Activated CD4-positive, alpha-beta T cell treated with anti-CD3 and anti-CD28 coated beads, Interleukin-2, Interleukin-6, amounts not matched to agents 100 ng/mL and 50 ng/mL, durations not matched to agents 16 hours and 8 hours (primary cell): ENCODE data around the gene KIF13A.
"Not testable (repeated sequence)": the region's sequence is repeated elsewhere in the genome, so short reads cannot be mapped to it uniquely, and the experiment has no call there.

Experiments used
- DNase-seq: peaks from one replicate; pipeline ENCODE4 v3.0.0-alpha.2; 2020

KIF13A gene

DNA sequence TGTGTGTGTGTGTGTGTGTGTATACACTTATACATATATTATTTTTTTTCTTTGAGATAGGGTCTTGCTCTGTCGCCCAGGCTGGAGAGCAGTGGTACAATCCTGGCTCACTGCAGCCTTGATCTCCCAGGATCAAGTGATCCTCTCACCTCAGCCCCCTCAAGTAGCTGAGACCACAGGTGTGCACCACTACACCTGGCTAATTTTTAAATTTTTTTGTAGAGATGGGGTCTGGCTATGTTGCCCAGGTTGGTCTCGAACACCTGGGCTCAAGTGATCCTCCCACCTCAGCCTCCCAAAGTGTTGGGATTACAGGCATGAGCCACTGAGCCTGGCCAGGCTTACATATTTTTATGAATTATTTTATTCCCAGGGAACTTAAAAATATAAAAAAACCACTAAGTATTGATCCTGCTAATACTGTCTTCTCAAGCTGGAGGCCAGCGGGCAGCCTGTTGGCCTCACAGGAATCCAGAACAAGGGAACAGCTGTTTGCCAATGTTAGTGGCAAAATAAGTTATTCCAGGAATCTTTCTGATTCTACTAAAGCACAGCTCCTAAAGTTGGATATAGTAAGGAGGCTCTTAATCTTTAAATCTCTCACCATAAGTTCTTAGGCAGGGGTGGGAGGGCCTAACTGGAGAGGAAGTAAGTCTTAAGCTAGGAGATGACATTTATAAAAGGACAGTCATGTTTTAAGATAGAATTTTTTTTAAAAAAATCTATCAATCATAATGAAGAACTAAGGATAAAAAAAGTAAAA, 145.2 kb downstream of the KIF13A start:
- no peak for DNase-seq

DNA sequence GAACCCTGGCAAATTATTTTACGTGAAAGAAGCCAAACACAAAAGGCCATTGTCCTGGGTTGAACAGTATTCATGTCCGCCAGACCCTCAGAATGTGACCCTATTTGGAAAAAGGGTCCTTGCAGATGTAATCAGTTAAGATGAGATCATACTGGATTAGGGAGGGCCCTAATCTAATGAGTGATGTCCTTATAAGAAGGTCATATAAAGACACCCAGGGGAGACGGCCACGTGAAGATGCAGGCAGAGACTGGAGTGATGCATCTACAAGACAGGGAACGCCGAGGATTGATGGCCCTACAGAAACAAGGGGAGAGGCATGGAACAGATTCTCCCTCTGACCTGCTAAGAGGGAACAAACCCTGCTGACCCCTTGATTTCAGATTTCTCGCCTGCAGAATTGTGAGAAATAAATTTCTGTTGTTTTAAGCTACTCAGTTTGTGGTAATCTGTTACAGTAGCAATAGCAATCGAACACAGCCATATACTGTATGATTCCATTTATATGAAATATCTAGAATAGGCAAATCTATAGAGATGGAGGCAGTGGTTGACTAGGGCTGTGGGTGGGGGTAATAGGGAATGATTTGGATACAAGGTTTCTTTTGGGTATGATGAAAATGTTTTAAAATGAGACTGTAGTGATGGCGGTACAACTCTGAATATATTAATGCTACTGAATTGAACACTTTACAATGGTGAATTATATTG, 147.8 kb downstream of the KIF13A start:
- DNase-seq = no peak

DNA sequence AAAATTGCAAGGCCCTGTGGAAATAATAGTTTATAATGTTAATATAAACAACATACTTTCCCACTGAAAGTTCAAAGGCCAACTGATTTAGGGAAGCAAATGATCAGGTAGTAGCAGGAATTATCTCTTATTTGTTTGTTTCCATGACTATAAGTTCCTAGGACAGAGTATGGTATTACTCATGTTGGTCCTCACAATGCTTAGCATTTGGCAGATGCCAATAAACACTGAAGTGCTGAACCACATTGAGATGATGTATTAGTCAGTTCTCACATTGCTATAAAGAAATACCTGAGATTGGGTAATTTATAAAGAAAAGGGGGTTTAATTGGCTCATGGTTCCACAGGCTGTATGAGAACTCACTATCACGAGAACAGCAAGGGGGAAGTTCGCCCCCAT, 151.1 kb downstream of the KIF13A start:
- no peak for DNase-seq

DNA sequence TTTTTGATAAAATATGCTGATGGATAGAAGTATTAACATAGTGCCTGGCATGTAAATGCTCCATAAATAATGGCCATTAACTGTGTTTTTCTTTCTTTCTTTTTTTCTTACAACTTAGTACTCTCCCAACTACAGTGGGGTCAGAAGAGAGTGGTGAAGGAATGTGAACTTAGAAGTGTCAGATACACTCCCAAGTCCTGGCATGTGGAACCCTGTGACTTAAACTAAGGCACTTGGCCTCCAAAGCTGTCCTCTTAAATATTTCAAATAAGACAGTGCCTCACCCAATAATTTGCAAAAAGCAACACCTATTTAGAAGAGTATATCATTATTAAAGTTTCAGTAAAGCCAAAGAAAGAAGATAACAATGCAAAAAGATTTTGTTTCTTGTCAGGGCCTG, 151.7 kb downstream of the KIF13A start:
- DNase-seq = no peak

DNA sequence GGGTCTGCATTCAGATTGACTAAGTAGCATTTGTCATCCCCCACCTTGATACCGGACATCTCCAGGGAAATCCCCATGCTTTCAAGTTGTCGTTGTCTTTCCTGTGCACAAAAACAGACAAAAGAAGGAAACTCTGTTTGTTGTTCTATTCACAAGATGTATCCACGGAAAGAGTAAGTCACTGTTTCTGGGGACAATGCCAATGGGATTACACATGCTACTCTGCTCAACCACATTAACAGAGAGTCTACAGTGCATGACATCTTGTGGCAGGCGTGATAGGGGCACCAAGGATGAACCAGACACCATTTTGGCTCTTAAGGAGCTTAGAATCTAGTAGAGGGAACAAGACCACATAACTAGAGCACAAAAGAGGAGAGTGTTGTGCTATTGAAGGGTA, 156.3 kb downstream of the KIF13A start:
- DNase-seq = no peak

DNA sequence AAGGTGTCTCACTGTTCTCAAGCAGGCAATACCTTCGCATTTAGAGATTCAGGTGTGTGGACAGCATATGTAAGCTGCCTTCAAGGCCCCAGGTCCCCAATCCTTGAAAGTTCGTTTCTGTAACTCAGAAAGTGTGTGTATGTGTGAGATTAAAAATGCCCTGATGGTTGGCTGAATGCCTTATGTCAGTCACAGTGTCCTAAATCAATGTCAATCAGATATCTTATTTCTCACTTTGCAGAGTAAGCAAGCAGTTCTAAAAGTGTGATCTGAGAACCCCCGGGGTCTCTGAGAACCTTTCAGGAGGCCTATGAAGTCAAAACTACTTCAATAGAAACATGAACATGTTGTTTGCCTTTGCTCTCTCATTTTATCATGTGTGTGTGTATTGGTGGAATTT, 157.5 kb downstream of the KIF13A start:
- DNase-seq = no peak

DNA sequence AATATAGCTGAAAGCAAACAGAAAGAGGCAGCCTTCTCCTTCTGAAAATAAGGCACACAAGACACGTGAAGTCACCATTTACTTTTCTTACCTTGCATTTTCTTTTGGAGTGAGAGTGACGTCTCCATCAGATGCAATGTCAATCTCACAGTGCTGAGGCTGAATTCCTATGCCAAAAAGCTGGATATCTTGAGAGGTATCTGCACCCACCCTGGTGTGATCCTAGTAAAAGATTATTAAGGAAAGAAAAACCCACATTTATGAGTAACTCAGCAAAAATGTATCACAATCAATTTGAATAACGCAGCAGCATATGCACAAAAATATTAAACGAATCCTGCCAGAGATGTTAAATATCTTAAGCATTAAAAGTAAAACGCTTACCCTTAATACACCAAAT, 159.3 kb downstream of the KIF13A start:
- no peak for DNase-seq

DNA sequence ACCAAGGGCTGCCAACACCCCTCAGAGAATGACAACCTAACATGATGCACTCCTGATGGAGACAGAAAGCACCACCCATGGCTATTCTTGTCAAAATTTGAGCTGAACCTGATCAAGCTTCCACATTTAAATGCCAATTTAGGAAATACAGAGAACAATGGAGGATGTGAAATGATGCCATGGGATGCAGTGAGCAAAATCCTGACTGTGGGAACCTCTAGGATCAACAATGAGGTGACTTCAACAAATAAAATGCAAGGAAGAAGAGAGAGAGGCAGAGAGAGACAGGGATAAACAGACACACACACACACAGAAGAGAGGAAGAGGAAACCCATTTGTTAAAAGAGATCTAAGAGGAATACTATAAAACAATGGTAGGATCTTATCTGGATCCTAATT, 161.1 kb downstream of the KIF13A start:
- DNase-seq = no peak

DNA sequence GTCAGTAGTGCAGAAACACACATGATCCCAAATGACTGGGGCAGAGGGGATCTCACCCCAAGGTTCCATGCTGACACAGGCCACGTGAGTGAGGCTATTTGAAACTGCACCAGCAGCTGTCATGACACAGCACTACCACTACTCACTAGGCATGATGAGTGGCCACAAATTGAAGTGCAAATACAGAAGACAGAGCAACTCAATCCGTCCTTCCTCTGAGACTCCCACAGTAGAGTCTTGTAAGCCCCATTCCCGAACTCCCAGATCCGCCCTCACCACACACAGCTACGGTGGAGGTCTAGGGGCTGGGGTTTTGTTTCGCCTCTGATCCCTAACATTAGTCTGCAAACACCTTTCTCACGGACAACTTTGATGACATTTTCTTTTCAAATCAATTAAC, 167.4 kb downstream of the KIF13A start:
- DNase-seq = no peak

DNA sequence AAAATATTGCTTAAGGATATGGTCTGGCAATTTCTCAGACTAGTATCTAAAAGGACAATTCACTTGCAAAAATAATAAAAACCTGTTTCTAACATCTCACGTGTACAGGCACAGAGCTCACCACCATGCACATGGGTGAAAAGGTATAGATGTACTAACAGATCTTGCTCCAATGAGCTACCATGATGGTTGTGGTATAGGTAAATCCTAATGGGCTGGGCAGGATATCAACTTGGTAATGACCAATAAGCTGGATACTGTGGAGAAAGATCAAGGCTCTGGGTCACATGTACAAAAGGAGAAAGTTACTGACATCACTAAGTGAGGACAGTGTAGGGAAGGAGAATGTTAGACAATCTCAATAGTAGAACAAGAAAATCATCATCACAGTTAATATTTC, 169.7 kb downstream of the KIF13A start:
- no peak for DNase-seq

DNA sequence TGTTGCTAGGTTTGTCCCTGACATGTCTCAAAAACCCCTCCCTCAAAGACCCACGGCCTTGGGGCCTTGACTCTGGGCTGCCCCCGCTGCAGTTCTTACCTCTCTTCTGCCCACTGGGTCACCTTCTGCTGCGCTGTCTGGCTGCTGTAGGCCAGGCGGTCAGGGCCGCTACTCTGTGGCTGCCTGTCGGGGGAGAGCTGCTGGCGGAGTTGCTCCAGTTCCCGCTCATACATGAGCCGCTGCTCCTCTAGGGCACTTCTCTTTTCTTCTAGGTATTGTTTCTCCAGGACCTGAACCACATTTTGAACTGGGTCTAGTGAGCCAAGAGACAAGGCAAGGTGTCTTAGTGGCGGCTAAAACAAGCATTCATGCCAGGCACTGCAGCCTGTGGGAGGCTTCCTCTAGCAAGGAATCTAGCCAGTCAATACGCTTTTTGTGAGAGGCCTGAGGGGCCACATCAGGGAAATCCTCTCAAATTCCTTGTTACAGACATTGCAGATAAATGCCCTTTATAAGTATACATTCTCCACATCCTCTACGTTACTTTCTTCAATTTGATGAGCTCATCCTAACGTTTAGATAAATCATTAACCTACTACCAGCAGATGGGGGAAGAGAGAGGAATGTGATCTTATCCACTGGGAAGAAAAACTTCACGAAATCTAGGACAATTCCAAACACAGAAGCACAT, 170.4 kb downstream of the KIF13A start:
- no peak for DNase-seq

DNA sequence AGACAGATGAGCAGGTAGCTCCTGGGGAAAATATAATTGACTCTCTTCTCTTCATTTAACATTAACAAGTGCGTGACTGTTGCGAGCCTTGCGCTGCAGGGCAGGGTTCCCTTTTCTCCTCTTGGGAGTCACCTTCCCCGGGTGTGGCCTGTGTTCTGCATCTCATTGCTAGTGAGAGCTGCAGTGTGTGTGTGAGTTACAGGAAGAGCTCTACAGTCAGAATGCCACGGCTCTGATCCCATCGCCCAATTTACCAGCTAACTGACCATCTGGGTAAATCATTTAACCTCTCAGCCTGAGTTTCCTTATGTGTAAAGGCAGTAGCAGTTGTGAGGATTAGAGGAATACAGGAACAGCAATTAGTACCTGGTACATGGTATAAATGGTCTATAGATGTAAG, 173.9 kb downstream of the KIF13A start:
- no peak for DNase-seq

DNA sequence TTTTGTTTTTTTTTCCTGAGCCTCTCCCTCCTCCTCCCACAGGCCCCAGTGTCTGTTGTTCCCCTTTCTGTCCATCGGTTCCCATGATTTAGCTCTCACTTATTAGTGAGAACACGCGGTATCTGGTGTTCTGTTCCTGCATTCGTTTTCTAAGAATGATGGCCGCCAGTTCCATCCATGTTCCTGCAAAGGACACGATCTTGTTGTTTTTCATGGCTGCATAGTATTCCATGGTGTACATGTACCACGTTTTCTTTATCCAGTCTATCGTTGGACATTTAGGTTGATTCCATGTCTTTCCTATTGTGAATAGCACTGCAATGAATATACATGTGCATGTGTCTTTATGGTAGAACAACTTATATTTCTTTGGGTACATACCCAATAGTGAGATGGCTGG, 175.1 kb downstream of the KIF13A start:
- DNase-seq = no peak

DNA sequence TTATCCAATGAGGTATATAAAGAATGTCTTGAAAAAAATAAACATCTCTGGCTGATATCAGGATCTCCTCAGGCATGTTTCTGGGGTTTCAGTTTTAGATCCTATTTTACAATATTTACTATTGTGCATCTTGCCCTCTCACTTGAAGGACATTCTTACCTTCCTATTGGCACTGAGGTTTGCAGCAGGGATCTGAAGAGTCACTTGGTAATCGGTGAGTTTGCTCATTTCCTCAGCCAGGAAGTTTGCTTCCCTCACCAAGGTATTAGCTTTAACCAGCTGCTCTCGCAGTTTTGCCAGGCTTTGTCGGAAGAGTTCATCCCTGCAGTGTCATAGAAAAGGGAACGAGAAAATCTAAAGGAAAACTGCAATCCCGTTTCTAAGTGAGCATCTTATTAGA, 178.8 kb downstream of the KIF13A start:
- DNase-seq = no peak

DNA sequence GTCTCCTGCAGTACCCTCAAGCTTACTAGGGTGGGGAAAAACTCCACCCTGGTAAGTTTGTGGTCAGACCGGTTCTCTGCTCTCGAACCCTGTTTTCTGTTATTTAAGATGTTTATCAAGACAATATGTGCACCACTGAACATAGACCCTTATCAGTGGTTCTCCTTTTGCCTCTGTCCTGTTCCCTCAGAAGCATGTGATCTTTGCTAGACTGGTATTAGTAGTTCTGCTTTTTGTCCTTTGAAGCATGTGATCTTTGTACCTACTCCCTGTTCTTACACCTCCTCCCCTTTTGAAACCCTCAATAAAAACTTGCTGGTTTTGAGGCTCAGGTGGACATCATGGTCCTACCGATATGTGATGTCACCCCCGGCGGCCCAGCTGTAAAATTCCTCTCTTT, 180.0 kb downstream of the KIF13A start:
- not testable (repeated sequence) for DNase-seq

DNA sequence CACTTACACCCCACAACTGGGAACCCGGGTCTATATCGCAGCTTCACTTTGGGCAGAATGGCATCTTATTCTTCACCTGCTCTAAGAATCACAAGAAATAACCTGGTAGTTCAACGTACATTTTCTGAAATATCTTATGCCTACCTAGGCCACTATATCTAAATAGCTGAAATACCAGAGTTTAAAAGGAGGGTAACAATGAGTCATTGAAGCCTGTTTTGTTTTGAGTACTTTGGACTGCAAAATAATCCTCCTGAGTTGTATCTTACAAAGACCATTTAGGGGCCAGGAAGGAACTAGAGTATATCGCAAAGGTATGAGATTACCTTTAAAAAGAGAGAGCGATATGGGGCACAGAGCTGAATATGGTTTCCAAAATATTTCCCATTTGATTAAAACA, 184.0 kb downstream of the KIF13A start:
- no peak for DNase-seq

DNA sequence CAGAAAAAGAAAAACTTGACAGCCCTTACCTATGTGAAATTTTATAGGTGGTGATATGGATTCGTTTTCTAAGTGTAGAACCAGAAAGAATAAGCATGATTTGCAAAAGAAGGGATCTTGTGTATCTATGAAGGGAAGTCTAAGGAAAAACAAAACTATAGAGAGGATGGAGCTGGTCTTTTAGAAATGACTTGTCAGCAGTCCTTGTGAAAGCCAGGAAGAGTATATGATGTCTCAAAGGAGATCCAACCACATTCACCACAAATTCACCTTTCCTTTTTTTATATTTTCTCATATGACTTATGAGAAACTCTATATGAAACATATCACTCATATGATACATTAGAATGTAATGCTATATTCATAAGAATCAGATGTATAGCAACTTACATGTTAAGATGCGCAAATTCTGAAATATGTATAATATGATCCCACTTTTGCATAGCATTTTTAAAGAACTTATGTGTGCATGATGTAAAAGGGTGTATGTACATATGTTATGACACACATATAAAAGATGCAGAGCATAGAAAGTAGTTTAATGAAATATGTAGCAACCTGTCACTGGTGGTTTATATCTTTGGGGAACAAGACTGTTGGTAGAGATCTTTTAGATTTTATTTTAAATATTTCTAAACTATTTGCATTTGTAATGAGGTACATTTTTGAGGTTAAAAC, 188.8 kb downstream of the KIF13A start:
- no peak for DNase-seq

DNA sequence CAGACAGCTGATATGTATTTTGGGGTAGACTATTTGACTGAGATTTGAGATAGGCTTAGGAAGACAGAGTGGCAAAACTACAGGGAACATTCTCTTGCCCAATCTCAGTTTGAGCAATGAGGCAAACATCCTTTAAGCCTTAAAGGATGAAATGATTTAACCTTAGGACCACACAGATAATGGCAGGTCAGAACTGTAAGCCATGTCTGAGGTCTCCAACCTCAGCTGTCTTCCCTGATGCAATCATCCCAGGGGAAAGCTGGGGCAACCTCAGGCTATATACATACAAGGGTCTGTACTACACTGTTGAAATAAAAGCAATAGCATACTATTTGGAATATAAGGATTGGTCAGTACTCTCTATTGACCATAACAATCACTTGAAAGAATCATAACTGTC, 196.9 kb downstream of the KIF13A start:
- DNase-seq = no peak

DNA sequence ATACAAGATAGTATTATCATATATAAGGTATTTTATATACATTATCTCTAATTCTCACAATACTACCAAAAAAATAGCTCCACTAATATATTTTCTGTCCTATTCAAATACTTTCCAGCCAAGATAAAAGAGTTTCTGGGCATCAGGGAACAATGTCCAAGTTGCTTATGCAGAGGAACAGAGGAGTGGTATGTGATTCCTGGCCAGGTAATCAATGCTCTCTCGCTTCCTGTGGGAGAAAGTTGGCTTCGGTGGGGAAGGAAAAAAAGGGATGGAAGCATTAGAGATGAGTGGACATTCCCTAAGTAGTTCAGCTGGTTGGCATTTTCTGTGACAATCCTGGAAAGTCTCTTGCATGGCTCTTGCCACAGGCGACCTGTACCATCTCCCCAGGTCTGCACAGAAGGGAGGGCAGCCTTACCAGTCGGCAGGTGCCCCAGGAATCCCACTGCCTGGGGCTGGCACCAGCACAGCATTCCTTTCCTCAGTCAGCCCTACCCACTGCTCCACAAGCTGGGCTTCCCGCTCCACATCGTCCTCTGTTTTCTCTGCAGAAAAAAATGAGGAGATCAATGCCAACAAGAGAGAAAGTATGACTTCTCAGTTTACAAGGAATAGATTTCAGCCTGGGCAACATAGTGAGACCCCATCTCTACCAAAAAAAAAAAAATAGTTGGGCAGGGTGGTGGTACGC, 202.2 kb downstream of the KIF13A start:
- no peak for DNase-seq

DNA sequence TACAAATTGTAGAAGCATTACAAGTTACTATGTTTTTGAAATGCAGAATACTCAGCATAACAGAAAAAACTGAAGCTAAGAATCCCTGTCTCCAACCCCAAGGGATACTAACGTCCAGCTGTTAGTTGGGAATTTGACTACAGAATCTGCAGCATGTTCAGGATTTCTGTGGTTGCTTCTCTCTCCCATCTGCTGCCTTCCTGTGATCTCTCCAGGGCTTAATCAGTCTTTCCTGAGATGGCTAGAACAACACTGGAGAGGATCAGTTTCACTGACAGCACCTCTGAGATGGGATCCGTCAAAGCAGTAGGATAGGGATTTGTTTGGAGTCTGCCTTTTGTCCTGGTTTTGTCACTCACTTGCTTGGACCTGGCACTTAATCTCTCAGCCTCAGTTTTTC, 207.4 kb downstream of the KIF13A start:
- DNase-seq = no peak

DNA sequence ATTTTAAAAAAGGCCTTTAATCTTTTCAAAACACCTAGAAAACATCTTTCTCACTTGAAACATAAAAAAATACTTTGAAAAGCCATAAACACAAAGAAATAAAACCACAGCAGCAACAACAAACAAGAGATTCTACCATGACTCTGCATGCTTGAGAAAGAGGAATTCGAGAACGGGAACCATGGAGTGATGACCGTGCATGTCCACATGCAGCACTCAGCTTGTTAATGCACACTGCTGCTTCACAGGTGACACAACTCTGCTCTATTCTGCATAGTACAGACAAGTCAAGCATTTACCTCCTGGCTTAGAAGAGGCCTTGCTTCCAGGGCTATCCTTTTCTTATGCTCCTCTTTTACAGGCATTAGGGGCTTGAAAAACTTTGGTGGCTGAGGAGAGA, 215.8 kb downstream of the KIF13A start:
- no peak for DNase-seq

DNA sequence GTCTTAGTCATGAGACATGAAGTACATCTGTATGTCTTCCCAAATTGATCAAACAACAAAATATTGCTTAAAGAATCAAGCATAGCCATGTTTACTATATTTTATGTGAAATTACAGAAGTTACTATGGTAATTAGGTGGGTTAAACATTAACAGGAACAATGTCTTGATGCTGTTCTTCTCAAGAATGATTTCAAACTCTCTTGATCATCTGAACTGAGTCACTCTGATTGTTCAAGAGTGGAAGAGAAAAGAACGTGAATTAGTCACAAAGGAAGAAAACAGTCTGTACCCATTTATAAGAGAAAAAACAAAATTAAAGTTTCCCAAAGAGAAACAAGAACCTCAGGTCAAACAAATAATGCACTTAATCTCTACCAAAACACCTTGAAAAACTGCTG, 218.6 kb downstream of the KIF13A start:
- DNase-seq = no peak

DNA sequence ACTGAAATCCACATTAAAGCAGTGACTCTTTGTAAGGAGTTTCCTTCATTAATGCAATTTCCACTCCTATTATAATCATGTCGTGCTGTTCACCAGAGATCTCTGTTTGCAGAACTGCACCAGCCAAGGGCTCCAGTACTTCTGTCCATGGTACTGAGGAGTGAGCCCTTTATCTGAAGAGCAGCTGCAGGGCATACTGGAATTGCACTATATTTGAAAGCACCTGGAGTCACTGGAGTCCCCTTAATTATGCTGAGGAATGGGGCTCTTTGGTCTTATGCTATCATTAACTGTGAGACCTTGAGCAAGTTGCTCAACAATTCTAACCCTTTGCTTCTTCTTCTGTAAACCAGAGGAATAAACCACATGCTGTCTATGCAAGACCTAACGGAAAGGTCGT, 219.0 kb downstream of the KIF13A start:
- DNase-seq = no peak
